NCI-H1105 (cell line): ENCODE data around the gene MYH1.

ENCODE experiments used
- DNase-seq: peaks from one replicate; lab custom pipeline; 2025; lab: John Stamatoyannopoulos, UW

Gene MYH1

GRCh38 chr17:10482252-10482651, 36.1 kb downstream of the MYH1 start:
- no peak for DNase-seq

- DNase-seq = no peak
These were observed 40.6 kb downstream of the MYH1 start for GRCh38 chr17:10477701-10478100.

GRCh38 chr17:10474536-10474935, 43.8 kb downstream of the MYH1 start:
- DNase-seq = no peak

GRCh38 chr17:10471858-10472257, 46.5 kb downstream of the MYH1 start:
- no peak for DNase-seq

- no peak for DNase-seq
These were observed 48.9 kb downstream of the MYH1 start, which contains the start of gene MYH4 for GRCh38 chr17:10469459-10469858. MYH4 (minus strand) TSS chr17:10469559; CDS start chr17:10466745, 2,814 bp downstream.

GRCh38 chr17:10463402-10463801, 54.9 kb downstream of the MYH1 start:
- no peak for DNase-seq

- no peak for DNase-seq
These were observed 58.3 kb downstream of the MYH1 start for GRCh38 chr17:10460062-10460461.

- no peak for DNase-seq
These were observed 59.6 kb downstream of the MYH1 start for GRCh38 chr17:10458701-10459100.

GRCh38 chr17:10457952-10458351, 60.4 kb downstream of the MYH1 start:
- no peak for DNase-seq

GRCh38 chr17:10447026-10447931, 71.1 kb downstream of the MYH1 start:
- no peak for DNase-seq
